T-helper 1 cell (primary cell): Measurements from ENCODE around the gene PRPF6.

ENCODE experiments used
- DNase-seq, 5 donors: peaks; one replicate each; pipeline ENCODE4 v3.0.0-alpha.2; 2012 to 2020
- total RNA-seq, 4 donors: gene quantifications; one replicate each; lab custom pipeline; 2026; lab: John Stamatoyannopoulos, UW

The PRPF6 gene
- 102 to 132 (median 120) reads per million in 4 donors for total RNA-seq

- peak; percentile 90 to 97 (median 93) for DNase-seq
These were observed at the start of gene PRPF6 for GRCh38 chr20:63980806-63981728. TSS of gene PRPF6 (plus strand) at chr20:63981132. CDS start at chr20:63981246, 114 bp downstream.

GRCh38 chr20:63931735-63932134 is 49.2 kb upstream of the PRPF6 start:
- no peak for DNase-seq

- DNase-seq: no peak
These were observed 48.2 kb upstream of the PRPF6 start for GRCh38 chr20:63932606-63933160.

GRCh38 chr20:63933646-63934045 is 47.3 kb upstream of the PRPF6 start:
- DNase-seq: no peak

GRCh38 chr20:63934271-63935068 is 46.5 kb upstream of the PRPF6 start:
- DNase-seq: no peak

- DNase-seq: no peak
These were observed 45.5 kb upstream of the PRPF6 start for GRCh38 chr20:63935447-63935846.

- no peak for DNase-seq
These were observed 43.3 kb upstream of the PRPF6 start for GRCh38 chr20:63937596-63937995.

GRCh38 chr20:63939061-63939935 is 41.6 kb upstream of the PRPF6 start:
- DNase-seq: no peak

- no peak for DNase-seq
These were observed 40.9 kb upstream of the PRPF6 start for GRCh38 chr20:63940071-63940471.

GRCh38 chr20:63940472-63941266 is 40.3 kb upstream of the PRPF6 start:
- DNase-seq: no peak

- peak; percentile 48 to 92 (median 74) for DNase-seq
These were observed 39.5 kb upstream of the PRPF6 start for GRCh38 chr20:63941282-63942081.

GRCh38 chr20:63942250-63942951 is 38.5 kb upstream of the PRPF6 start:
- DNase-seq: peak in 3 of 5 donors; percentile 32 to 67 (median 48)

- no peak for DNase-seq
These were observed 37.7 kb upstream of the PRPF6 start for GRCh38 chr20:63942969-63943807.

GRCh38 chr20:63943808-63944077 is 37.2 kb upstream of the PRPF6 start:
- DNase-seq: no peak

- DNase-seq: peak in 1 of 5 donors; percentile 8
These were observed 36.6 kb upstream of the PRPF6 start for GRCh38 chr20:63944078-63944941.

- peak in 1 of 5 donors; percentile 9 for DNase-seq
These were observed 35.8 kb upstream of the PRPF6 start for GRCh38 chr20:63945031-63945658.
